Lower lobe of right lung (tissue), 2 donors: Measurements from ENCODE around the gene PTPRE. TPM values are rescaled to one million over a fixed set of nuclear protein-coding genes. Genes with fewer than 3 reads are reported as not detected.

Source experiments
- ATAC-seq, 2 donors: fragments of 200-7000 bp; cut with Tn5 transposase; one replicate each; pipeline ENCODE4 v1.9.1; 2020 to 2022; ENCODE audit warnings: mild to moderate bottlenecking in 2 of 2, moderate library complexity in 2 of 2
- DNase-seq: peaks from one replicate; pipeline ENCODE4 v3.0.0-alpha.2; 2020
- H3K27ac ChIP-seq: fragments of 200-600 bp; one replicate; pipeline ENCODE4 v1.8.0; 2022
- H3K27me3 ChIP-seq: fragments of 200-600 bp; one replicate; pipeline ENCODE4 v1.8.0; 2022; ENCODE audit warnings: low read depth
- H3K36me3 ChIP-seq: fragments of 200-600 bp; one replicate; pipeline ENCODE4 v1.8.0; 2022; ENCODE audit warnings: mild to moderate bottlenecking
- H3K4me1 ChIP-seq: fragments of 200-600 bp; one replicate; pipeline ENCODE4 v1.8.0; 2022
- H3K4me3 ChIP-seq: fragments of 200-600 bp; one replicate; pipeline ENCODE4 v1.8.0; 2022; ENCODE audit warnings: mild to moderate bottlenecking
- H3K9me3 ChIP-seq: fragments of 200-600 bp; one replicate; pipeline ENCODE4 v1.8.0; 2022
- intact Hi-C: fragments of 100-400 bp; cut with DNase I; formaldehyde crosslinking; loops from one replicate; pipeline ENCODE4 v1.11.0; 2022
- total RNA-seq: library from RNA; stranded (reverse); fragmentation: NEBNext Ultra II Directional; extraction: Animal tissue kit (Norgen Biotek cat#: 25700); gene quantifications from one replicate; pipeline ENCODE4 v1.2.1, GENCODE V29; 2021
- TF ChIP-seq, protein P1 (sequence below): fragments of 200-600 bp; IDR thresholded peaks from one replicate; pipeline ENCODE4 v1.8.0; 2022; ENCODE audit warnings: antibody characterized with exemption, mild to moderate bottlenecking
- donor health status: DM: no; HTN: yes; CAD: no; lungs with severe emphysema.

The PTPRE gene
- total RNA-seq, 1 donor from 2014 or later: 60.5 TPM

DNA sequence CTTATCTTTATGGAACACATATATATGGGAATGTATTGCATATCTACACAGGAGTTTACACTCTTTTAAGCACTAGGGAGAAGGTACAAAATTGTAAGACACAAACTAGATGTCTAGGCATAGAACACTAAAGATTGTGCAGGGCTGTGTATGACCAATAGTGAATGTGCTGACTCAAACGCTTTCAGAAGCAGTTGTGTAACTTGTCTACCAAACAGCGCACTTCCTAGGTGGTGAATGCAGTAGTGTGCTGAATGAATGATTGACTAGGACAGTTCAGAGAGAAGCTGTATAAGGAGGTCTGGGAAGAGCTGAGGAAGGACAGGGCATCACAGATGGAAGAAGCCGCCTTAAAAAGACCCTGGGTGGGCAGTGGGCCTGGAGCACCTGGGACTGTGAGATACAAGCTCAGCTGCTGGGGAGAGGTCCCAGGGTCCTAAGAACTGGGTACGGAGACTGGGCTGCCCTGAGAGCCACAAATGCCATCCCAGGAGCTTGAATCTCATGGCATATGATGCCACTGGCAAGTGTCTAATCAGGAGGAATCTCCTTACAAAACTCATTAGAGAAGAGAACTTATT lies 28.3 kb upstream of the PTPRE start:
- Histone ChIP-seq H3K27me3 (no peaks in the 10 kb centered on the region), H3K27ac (no peak overlapping the region), H3K36me3 (no peaks in the 10 kb centered on the region), H3K4me1 (peaks cover 15% of the 10 kb centered on the region), H3K4me3 (no peak overlapping the region), H3K9me3 (no peaks in the 10 kb centered on the region)
- DNase-seq (no peak), ATAC-seq (peak; percentile 42 to 57)
- intact Hi-C loops: no loop called here
- TF ChIP-seq, protein P1, sequence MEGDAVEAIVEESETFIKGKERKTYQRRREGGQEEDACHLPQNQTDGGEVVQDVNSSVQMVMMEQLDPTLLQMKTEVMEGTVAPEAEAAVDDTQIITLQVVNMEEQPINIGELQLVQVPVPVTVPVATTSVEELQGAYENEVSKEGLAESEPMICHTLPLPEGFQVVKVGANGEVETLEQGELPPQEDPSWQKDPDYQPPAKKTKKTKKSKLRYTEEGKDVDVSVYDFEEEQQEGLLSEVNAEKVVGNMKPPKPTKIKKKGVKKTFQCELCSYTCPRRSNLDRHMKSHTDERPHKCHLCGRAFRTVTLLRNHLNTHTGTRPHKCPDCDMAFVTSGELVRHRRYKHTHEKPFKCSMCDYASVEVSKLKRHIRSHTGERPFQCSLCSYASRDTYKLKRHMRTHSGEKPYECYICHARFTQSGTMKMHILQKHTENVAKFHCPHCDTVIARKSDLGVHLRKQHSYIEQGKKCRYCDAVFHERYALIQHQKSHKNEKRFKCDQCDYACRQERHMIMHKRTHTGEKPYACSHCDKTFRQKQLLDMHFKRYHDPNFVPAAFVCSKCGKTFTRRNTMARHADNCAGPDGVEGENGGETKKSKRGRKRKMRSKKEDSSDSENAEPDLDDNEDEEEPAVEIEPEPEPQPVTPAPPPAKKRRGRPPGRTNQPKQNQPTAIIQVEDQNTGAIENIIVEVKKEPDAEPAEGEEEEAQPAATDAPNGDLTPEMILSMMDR: no peak

DNA sequence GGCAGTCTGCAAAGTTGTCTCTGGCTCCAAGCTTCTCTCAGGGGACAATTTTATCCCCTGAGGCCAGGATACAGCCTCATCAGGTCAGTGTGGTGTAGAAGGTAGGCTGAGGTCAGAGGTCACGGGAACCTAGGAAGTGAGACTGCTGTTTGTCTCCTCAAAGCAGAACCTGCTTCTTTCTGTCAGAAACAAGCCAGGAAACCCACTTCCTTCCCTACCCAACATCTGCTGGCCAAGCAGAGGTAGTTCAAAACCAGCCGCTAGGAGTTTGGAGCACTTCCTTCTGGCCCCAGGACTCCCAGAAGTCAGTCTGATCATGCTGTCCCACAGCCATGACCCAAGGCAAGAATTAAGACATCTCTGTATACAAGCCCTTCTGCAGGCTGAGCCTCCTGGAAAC lies 26.3 kb upstream of the PTPRE start:
- no peak for DNase-seq
- Histone ChIP-seq H3K4me3 (no peak overlapping the region), H3K36me3 (no peaks in the 10 kb centered on the region), H3K27me3 (no peaks in the 10 kb centered on the region), H3K27ac (peak overlapping the region; percentile 26), H3K9me3 (no peaks in the 10 kb centered on the region), H3K4me1 (peaks cover 15% of the 10 kb centered on the region)
- TF ChIP-seq, protein P1: no peak
- ATAC-seq: peak; percentile 66 to 75
- intact Hi-C loops: no loop called here

DNA sequence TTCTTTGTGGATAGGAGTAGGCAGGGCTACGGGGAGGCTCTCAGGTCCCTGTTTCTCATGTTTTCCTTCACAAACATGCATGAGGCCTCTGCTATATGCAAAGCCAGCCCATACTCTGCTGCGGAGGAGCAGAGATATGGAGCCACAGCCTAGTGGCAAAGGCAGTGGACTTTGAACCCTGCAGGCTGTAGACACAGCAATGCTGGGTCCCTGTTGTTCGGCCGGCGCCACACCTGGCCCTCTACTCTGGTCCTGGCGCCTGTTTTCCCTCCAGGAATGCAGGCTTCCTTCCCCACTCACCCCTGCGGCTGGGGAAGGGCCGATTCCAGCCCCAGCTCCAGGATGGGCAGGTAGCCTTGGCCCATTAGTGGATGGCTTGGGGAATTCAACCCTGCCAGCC lies 25.6 kb upstream of the PTPRE start:
- ATAC-seq: no peak
- TF ChIP-seq, protein P1: no peak
- Histone ChIP-seq H3K27ac (peak overlapping the region; percentile 26), H3K4me1 (peaks cover 15% of the 10 kb centered on the region), H3K9me3 (no peaks in the 10 kb centered on the region), H3K36me3 (no peaks in the 10 kb centered on the region), H3K4me3 (no peak overlapping the region), H3K27me3 (no peaks in the 10 kb centered on the region)
- no peak for DNase-seq
- intact Hi-C loops: no loop called here

DNA sequence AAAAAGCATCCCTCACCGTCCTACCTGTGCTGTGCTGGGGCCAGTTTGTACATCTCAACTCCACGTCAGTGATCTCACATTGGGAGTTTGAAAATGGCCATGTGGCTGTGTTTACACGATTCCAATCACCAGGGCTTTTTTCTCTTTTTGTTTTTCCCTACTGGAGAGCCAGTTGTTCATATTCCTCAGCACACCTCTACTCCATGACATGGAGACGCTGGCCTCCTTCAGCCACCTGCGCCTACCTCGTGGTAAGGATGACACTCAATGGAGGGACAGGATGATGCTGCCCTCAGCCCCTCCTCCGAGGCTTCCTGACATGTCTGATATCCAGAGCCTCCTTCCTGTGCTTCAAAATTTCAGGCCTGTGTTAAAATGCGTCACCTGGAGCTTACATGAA lies 24.5 kb upstream of the PTPRE start:
- intact Hi-C loops: no loop called here
- no peaks in the 10 kb centered on the region for H3K27me3 ChIP-seq
- TF ChIP-seq, protein P1: no peak
- H3K36me3 ChIP-seq: no peaks in the 10 kb centered on the region
- ATAC-seq (no peak), DNase-seq (no peak)
- peaks cover 15% of the 10 kb centered on the region for H3K4me1 ChIP-seq
- H3K4me3 ChIP-seq: no peak overlapping the region
- H3K27ac ChIP-seq: no peak overlapping the region
- H3K9me3 ChIP-seq: no peaks in the 10 kb centered on the region

DNA sequence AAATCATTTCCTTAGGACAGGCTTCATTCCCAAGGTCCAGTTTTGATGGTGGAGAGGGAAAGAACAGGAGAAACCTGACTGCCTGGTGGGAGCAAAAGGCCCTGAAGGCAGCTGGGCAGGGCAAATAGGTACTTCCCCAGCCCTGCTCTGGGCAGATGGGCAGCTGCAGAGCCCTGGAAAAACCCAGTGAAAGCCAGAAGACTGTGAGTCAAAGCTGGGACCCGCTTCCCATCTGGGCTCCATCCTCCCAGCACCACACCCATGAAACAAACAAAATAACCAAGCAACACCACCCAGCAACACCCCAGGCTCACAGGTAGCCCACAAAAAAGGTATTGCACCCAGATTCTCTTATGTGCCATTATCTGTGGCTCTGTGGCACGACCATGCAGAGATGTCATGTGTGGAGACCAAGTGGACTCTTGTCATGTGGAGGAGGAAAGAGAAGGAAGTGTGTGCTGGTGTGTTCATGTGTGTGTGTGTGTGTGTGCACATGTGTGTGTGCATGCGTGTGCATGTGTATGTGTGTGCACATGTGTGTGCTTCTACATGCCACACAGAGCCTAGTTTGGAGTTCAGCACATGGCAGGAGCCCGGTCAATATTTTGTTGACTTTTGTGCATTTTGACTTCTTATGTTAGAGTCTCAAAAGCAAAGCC lies 24.0 kb upstream of the PTPRE start:
- ATAC-seq: no peak
- intact Hi-C loops: no loop called here
- TF ChIP-seq, protein P1: no peak
- Histone ChIP-seq H3K4me3 (no peak overlapping the region), H3K9me3 (no peaks in the 10 kb centered on the region), H3K36me3 (no peaks in the 10 kb centered on the region), H3K4me1 (peaks cover 15% of the 10 kb centered on the region), H3K27me3 (no peaks in the 10 kb centered on the region), H3K27ac (no peak overlapping the region)
- no peak for DNase-seq
